ENCODE data around the gene TMEM8B. TPM values are rescaled to one million over a fixed set of nuclear protein-coding genes. Genes with fewer than 3 reads are reported as not detected.
A peak's percentile ranks its signal among the peaks of the same experiment; 100 is the strongest.

Gene TMEM8B
- total and polyA plus RNA-seq, 10 of the 15 experiments (the other 5 are each of a cell fraction or from before 2014, with no cell fraction given): 0.19 to 7.6 (median 2.5) TPM

GRCh38 chr9:35814841-35815543 is 14.0 kb upstream of the TMEM8B start, which contains the start of gene HINT2 (continued):
- 0 out of 2 replicates have a peak, but pooled peaks have one; percentile 11 for TF ChIP-seq E2F4 (IDR thresholded peaks at IDR 0.05; ENCODE audit: low read depth, low read length)
- TF ChIP-seq KLF5 (IDR thresholded peaks at IDR 0.05; ENCODE audit: partially characterized antibody): peak; percentile 46
- TF ChIP-seq NR2F1 (conservative IDR thresholded peaks at IDR 0.05): peak; percentile 81; the same call in 1 of the 2 replicates
- TF ChIP-seq NFIC (IDR thresholded peaks at IDR 0.05; ENCODE audit: low read depth, low read length): no peak
- no peak for TF ChIP-seq PRDM15 (CRISPR knock-in tag; IDR thresholded peaks at IDR 0.05)
- no peak; the same call in 1 of the 2 replicates for TF ChIP-seq ZBTB40 (IDR thresholded peaks at IDR 0.05; ENCODE audit: borderline replicate concordance)
- no peak for TF ChIP-seq ZNF622 (IDR thresholded peaks at IDR 0.05)
- 0 out of 2 replicates have a peak, but pooled peaks have one; percentile 5 for TF ChIP-seq NRF1 (conservative IDR thresholded peaks at IDR 0.05; ENCODE audit: low read depth, low read length)
- no peak for TF ChIP-seq SMC3 (IDR thresholded peaks at IDR 0.05; ENCODE audit: borderline replicate concordance, low read length)
- TF ChIP-seq SP1 (IDR thresholded peaks at IDR 0.05; ENCODE audit: low read depth, low read length): peak; percentile 92
- TF ChIP-seq SMAD5 (IDR thresholded peaks at IDR 0.05; ENCODE audit: low read depth): 0 out of 2 replicates have a peak, but pooled peaks have one; percentile 71
- TF ChIP-seq GATAD2B (conservative IDR thresholded peaks at IDR 0.05; ENCODE audit: low read depth): peak; percentile 93
- TF ChIP-seq MYC (IDR thresholded peaks at IDR 0.05; ENCODE audit: insufficient read depth, insufficient read length, insufficient replicate concordance, low read length, severe bottlenecking): no peak
- TF ChIP-seq POLR2AphosphoS5 (IDR thresholded peaks at IDR 0.05; ENCODE audit: low read length): peak; percentile 85
- TF ChIP-seq POU2F2 (IDR thresholded peaks at IDR 0.05; ENCODE audit: borderline replicate concordance, low read depth, low read length): peak; percentile 70; the same call in 1 of the 3 replicates
- no peak for TF ChIP-seq GABPA (IDR thresholded peaks at IDR 0.05; ENCODE audit: low read depth)
- TF ChIP-seq SIX5 (IDR thresholded peaks at IDR 0.05; ENCODE audit: low read depth, low read length, severe bottlenecking): no peak
- TF ChIP-seq SPI1 (IDR thresholded peaks at IDR 0.05; ENCODE audit: borderline replicate concordance, insufficient read depth, low read depth, low read length): no peak
- TF ChIP-seq RAD51 (IDR thresholded peaks at IDR 0.05): peak; percentile 57; the same call in 1 of the 2 replicates
- TF ChIP-seq CHD2 (IDR thresholded peaks at IDR 0.05; ENCODE audit: borderline replicate concordance, low read depth, low read length): peak; percentile 89
- TF ChIP-seq BACH1 (IDR thresholded peaks at IDR 0.05; ENCODE audit: borderline replicate concordance): peak; percentile 90
- no peak for TF ChIP-seq PAX8 (IDR thresholded peaks at IDR 0.05)

Data from GM12878 (cell line).